ENCODE data around the gene APMAP.
"Not testable (repeated sequence)": the region's sequence is repeated elsewhere in the genome, so short reads cannot be mapped to it uniquely, and the experiment has no call there.

Gene APMAP

DNA sequence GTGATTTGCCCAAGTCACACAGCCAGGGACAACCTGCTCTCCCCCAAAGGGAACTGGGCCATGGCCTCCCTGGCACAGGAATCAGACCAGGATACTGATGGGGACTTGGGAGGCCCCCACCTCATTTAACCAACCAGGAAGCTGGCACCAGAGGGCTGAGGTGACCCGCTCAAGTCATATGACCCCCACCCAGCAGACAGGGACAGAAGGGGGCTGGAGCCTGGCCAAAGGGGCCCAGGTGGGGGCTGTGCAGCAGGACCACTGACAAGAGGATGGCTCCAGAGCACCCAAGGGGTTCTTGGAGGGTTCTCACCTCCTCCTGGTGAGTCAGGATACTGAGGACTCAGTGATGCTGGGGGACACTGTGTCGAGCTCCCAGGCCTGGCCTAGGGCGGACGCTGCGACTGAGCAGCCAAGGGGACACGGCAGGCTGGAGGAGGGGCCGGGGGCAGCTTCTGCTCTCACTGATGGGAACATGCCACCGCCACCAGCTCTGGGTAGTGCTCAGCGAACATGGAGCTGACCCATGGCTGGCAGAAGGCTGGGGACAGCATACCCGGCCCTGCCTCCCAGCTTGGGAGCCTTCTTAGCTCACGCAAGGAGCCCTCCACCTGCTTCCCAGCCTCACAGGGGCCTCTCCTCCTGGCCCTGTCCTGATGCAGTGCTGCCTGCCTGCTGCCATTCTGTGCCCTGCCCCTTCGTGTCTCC lies 42.3 kb downstream of the APMAP start:
- no peak for DNase-seq

DNA sequence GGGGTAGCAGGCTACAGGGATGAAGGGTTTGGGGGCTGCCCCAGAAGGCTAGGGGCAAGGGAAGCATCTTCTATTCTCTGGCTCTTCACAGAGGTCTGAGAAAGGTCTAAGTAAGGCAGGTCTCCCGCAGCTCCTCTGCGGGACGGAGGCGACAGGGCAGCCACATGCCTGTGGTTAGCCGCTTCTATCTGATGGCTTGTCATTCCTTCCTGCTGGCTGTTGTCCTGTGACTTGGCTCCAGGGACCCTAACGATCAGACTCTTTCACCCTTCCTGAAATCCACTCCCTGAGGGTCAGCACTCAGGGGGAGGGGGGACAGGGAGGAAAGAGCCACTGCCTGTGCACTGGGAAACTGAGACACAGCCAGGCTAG lies 42.8 kb downstream of the APMAP start:
- no peak for DNase-seq

DNA sequence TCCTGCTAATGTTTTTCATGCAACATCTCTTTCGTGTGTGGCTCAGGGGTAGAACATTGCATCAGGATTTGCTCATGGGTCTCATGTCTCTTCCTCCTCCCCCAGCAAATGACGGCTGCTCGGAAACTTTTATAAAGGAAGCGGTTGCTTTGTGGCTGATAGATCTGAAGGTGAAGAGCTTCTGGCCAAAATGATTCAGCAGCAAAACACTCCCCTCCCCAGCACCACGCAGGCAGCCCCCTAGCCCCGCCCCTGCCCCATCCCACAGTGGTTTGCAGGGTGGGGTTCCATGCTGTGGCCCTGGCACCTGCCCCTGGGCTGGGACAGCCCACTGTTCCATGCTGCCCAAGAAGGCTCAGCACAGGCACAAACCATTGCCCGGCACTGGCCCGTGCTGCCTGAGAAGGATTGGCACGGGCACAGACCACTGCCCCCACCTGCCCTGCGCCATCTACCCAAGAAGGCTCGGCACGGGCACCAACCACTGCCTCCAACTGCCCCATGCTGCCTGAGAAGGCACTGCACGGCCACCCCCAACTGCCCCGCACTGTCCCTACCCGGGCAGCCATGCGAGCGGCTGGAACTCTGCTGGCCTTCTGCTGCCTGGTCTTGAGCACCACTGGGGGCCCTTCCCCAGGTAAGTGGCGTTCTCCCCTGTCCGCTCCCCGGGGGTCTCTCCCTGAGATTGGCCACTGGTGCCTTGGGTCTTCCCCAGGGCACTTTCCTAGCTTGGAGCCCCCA lies 43.4 kb downstream of the APMAP start, which contains the start of gene CST7:
Gene CST7, plus strand, starts transcription at position 331 of the 741 bp plus-strand sequence. Its CDS starts 237 bp downstream, at position 568.
- DNase-seq: peak; percentile 85

DNA sequence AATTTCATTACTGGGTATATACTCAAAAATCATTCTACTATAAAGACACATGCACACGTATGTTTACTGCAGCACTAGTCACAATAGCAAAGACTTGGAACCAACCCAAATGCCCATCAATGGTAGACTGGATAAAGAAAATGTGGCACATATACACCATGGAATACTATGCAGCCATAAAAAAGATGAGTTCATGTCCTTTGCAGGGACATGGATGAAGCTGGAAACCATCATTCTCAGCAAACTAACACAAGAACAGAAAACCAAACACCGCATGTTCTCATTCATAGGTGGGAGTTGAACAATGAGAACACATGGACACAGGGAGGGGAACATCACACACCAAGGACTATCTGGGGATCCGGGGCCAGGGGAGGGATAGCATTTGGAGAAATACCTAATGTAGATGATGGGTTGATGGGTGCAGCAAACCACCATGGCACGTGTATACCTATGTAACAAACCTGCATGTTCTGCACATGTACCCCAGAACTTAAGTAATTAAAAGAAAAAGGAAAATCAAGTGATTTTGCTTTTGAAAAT lies 44.1 kb downstream of the APMAP start:
- DNase-seq: not testable (repeated sequence)

DNA sequence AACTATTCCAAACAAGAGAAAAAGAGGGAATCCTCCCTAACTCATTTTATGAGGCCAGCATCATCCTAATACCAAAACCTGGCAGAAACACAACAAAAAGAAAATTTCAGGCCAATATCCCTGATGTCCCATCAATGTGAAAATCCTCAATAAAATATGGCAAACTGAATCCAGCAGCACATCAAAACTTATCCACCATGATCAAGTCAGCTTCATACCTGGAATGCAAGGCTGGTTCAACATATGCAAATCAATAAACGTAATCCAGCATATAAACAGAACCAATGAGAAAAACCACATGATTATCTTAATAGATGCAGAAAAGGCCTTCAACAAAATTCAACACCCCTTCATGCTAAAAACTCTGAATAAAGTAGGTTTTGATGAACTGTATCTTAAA lies 46.2 kb downstream of the APMAP start:
- not testable (repeated sequence) for DNase-seq

DNA sequence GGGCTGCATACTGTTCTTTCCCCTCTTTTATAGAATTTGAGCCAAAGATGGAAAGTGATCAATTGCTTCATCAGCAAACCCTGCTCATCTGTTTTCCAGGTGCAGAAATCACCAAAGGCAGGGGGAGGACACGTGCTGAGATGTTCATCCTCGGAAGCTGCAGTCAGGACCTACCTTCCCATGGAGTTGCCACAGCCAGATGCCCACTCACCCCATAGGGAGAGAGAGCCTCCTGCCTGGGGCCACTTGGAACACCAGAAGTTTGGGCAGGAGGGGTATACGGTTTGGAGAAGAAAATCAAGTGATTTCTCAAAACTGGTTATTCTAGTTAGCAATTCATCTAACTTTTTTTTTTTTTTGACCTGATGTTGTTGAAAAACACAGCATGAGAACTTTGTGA lies 48.8 kb downstream of the APMAP start:
- DNase-seq: no peak

DNA sequence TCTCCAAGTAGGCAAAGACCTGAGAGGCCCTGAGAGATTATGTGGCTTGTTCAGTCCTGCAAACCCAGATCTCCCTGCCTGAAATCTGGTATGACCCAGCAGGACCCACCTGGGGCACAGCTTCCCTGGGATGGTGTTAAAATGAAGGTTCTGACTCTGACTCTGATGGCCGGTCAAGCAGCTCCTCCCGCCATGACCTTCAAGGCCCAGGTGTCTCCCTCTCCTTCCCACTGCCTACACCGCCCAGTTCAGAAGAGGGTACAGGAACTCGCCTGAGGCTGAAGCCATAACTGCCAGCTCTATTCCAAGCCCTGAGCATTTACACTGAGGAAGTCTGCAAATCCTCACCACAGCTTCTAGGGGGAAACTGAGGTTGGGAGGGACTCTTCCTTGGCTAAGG lies 49.4 kb downstream of the APMAP start:
- no peak for DNase-seq

DNA sequence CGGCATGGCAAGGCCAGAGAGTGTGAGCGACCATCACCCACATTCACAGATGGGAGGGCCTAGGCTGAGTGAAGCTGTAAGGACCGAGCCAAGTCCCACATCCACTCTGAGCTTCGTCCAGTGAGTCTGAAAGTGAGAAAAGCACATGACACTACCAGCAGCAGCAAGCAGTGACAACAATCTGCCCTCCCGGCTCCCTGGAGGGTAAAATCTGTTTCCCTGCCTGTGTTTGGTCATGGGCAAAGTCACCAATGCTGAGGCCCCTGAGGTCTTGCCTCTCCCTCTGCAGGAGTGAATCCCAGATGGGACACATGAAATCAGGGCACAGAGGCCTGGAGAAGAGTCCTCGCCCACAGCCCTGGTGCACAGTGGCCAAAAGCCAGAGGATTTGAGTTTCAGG lies 49.9 kb downstream of the APMAP start:
- no peak for DNase-seq

DNA sequence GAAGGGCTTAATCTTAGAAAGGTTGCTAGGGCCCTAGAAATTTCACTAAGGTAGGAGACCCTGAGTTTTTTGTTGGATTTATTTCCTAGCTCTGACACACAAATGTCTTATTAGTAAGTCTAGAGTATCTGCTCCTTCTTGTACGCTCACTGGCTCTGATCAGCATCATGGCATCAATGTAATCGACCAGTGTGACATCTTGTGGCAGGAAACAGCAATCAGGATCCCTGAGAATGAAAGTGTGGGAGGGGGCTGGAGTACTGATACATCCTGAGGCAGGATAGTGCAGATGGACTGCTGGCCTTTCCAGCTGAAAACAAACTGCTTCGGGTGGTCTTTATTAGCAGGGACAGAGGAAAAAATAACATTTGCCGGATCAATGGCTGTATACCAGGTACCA lies 53.5 kb downstream of the APMAP start:
- no peak for DNase-seq

DNA sequence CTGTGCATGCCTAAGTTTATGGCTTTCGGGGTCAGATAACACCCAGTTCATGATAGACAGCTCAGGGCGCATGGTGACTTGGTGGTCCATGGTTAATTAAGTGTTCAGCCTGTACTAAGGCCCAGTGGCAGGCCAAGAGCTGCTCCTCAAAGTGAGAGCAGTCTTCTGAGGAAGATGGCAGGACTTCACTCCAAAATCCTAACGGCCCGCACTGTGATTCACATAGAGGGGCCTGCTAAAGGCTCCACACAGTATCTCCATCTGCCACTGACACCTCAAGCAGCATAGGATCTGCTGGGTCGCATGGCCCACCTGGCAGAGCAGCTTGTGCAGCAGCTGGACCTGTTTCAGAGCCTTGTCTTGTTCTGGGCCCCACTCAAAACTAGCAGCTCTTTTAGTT lies 54.1 kb downstream of the APMAP start:
- DNase-seq: no peak

DNA sequence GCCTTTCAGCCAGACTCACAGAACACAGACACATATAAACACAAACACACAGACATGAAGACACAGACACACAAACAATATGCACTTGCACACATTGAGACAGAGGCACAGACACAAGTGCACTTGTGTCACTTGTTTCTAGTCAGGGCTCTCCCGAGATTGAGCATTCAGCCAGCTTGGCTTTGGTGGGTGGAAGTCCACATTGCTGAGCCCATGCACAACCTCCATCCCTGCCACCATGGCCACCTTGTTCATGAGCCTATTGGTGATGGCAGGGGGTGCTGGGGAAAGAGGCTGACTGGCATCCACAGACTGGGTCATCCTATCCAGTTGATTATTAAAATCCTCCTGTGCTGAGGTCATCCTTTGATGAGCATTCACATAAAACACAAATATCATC lies 55.0 kb downstream of the APMAP start:
- no peak for DNase-seq

DNA sequence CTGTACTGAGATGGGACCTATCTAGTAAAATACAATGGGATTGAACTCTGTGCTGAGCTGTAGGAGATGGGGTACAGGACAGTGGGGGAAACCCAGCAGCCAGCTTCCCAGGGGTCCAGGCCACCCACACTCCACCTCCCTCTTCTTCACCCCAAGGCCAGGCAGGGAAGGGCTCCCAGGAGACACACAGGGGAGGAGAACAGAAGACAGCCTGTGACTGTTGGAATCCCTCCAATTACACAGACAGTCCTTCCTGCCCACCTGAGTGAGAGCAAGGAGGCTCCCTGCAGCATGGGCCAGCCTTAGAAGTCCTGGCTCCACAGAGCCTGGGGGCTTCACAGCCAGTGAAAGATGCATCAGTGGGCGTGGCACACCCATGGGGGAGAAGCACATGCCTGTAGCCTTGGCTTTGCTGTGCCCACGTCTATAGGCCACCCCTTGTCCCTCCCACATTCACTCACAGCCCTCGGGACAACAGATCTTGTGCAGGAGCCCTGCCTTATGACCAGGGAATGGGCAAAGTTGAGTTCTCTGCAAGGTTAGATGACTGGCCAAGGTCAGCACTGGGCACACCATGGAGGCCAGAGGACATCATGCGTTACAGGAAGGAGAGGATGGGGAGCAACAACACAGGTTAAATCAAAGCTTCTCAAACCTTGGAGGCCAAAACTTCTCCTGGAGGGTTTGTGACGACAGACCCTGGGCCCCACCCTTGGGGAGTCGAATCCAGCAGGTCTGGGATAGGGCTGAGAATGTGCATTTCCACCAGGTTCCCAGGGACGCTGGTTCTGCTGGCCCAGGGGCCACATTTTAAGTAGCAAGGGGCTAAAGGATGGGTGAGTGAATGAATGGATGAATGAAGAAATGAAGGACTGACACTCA lies 55.8 kb downstream of the APMAP start:
- DNase-seq: no peak

DNA sequence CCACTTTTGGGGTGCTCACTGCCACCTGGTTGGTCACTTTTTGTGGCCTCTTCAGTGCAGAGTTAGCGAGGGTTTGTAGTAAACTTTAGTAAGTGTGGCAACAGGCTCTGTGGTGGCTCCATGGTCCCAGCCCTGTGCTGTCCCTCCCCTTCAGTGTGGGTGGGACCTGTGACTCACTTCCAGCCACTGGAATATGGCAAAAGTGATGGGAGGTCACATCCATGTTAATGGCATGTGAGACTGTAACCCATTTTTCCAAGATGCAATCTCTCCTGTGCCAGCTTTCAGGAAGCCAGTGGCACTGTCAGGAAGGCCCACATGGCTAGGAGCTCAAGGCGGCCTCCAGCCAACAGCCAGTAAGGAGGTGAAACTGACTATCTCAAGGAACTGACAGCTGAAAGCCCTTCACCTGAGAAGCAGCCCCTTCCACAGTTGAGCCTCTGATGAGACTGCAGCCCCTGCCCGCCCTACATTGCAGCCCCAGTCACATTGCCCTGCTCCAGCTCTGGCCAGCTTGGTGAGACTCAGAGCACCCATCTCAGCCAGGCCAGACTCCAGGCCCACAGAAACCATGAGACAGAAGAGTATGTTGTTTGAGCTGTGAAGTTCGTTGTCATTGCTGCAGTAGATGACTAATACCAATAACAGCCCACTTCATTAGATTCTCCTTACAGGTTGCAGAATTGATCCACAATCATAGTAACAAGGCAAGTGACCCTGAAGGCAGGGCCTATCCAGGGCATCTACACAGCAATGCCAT lies 56.6 kb downstream of the APMAP start:
- DNase-seq: peak; percentile 43

DNA sequence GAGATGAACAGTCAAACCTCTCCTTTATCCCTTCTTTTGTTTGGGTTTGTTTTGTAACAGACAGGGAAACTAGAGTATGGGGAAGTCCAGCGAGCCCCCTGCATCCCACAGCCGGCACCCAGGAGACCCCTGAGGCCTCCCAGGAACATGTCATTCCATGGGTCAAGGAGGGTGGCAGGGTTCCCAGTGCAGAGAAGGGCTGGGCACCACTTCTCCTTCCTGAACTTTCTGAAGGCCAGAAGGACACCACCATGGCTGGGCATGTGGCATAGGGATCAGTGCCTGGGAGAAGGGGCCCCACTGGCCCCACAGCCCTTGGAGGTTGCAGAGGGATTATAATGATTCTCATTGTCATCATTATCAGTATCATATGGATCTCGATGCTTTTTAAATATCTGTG lies 57.4 kb downstream of the APMAP start:
- no peak for DNase-seq

DNA sequence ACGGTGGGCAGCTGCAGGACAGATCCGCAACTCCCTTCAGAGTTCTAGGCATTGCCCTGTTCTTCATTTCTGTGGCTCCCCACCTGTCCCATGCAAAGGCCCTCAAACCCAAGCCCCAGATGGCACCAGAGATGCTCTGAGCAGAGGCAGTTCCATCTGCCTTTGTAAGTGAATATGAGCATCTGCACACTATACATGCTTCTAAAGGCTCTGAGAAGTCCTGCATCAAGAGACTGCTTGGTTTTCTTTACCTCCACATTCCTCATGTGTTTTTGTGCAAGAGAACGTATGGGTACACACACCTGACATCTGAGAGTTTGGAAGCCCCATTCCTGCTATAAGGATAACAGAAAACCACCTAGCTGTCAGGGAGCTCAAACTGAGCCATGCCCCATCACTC lies 57.8 kb downstream of the APMAP start:
- DNase-seq: no peak

DNA sequence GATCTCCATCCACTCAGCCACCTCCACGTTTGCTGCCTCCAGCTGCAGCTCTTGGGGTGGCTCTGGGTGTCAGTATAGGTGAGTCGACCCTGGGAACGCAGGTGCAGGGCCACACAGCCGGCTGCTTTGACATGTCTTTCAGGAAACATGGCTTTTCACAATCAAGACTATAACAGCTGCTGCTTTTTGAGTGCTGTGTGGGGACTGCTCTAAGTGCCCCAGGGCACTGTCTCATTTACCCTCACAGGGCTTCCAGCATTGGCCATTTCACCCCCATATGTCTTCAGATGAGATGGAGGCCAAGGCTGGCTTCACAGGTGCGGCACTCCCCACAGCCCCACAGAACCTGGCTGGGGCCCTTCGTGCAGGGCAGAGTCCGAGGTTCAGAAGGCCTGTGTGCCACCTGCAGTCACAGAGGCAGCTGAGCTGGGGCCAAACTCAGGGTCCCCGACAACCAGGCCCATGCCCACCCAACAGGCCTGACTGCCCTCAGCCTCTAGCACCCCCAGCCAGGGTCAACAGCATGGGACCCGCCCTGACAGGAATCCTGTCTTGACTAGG lies 58.4 kb downstream of the APMAP start:
- DNase-seq: no peak

DNA sequence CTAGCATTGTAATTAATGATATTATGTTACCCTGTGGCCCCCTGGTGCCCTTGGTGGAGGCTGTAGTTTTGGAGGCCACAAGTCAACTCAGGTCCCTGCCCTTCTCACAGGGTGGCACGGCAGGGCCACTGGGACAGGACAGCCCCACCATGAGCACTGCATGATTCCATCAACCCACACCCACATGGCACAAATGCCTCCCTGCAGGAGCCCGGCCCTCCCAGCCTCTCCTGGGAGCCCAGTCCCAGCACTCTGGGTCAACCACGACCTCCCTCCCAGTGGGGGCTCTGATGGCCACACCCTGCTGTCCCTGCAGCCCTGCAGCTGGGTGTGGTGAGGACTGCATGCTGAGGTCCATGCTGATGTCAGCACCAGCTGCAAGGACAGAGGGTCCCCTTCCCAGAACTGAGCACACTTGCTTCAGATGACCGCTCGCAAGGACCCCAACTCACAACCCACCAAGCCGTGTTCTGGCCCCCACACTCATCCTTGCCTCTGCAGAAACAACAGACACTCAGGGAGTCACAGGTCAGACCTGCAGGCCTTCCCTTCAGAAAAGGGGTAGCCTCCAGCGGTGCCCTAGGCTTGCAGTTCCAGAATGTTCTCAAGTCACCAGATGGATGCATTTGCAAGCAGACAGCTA lies 59.2 kb downstream of the APMAP start:
- DNase-seq: no peak

DNA sequence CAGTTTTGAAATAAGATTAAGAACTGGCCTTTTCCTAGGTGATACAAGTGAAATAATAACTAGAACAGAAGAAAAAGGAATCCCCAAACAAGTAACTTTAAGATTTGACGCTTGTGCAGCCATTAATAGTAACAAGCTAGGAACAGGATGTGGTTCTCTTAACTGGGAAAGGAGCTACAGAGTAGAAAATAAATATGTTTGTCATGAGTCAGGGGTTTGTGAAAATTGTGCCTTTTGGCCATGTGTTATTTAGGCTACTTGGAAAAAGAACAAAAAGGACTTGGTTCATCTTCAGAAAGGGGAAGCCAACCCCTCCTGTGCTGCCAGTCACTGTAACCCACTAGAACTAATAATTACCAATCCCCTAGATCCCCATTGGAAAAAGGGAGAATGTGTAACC lies 60.7 kb downstream of the APMAP start:
- DNase-seq: not testable (repeated sequence)

DNA sequence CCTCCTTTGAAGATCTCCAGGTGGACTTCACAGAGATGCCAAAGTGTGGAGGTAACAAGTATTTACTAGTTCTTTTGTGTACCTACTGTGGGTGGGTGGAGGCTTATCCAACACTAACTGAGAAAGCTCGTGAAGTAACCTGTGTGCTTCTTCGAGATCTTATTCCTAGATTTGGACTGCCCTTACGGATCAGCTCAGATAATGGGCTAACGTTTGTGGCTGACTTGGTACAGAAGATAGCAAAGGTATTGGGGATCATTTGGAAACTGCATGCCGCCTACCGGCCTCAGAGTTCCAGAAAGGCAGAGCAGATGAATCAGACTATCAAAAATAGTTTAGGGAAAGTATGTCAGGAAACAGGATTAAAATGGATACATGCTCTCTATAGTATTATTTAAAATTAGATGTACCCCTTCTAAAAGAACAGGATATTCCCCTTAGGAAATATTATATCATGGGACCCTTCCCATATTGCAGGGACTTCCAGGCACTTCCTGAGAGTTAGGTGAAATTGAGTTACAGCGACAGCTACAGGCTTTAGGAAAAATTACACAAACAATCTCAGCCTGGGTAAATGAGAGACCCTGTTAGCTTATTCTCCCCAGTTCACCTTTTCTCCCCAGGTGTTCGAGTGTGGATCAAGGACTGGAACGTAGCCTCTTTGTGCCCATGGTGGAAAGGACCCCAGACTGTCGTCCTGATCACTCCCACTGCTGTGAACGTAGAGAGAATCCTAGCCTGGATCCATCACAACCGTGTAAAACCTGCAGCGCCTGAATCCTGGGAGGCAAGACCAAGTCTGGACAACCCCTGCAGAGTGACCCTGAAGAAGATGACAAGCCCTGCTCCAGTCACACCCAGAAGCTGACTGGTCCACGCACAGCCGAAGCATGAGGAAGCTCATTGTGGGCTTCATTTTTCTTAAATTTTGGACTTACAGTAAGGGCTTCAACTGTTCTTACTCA lies 61.5 kb downstream of the APMAP start:
- DNase-seq: not testable (repeated sequence)

Measured in suppressor macrophage treated with lipopolysaccharide for 4 hours (primary cell).